NCI-H1417 (cell line): ENCODE results near the gene TOLLIP.
"Not testable (repeated sequence)": the region's sequence is repeated elsewhere in the genome, so short reads cannot be mapped to it uniquely, and the experiment has no call there.

Experiments used
- DNase-seq, 3 experiments: peaks; one replicate each; lab custom pipeline; 2025; lab: John Stamatoyannopoulos, UW

Gene TOLLIP

DNA sequence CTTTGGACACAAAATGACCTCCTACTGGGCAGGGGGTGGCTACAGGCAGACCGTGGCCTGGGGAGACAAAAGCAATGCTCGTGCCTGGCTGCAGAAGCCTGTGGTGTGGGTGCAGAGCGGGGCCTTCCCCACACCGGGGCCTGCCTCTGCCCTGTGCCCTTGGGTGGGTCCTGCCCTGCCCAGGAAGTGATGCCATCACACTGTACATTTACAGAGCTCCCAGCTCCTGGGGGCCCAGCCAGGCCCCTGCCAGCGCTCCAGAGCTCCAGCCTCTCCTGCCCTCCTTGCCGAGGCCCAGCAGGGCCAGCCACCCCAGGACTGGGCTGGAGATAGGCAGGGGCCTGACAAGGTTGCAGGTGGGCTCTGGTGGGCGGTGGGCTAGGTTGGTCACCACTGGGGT lies 46.4 kb downstream of the TOLLIP start:
- DNase-seq = no peak

DNA sequence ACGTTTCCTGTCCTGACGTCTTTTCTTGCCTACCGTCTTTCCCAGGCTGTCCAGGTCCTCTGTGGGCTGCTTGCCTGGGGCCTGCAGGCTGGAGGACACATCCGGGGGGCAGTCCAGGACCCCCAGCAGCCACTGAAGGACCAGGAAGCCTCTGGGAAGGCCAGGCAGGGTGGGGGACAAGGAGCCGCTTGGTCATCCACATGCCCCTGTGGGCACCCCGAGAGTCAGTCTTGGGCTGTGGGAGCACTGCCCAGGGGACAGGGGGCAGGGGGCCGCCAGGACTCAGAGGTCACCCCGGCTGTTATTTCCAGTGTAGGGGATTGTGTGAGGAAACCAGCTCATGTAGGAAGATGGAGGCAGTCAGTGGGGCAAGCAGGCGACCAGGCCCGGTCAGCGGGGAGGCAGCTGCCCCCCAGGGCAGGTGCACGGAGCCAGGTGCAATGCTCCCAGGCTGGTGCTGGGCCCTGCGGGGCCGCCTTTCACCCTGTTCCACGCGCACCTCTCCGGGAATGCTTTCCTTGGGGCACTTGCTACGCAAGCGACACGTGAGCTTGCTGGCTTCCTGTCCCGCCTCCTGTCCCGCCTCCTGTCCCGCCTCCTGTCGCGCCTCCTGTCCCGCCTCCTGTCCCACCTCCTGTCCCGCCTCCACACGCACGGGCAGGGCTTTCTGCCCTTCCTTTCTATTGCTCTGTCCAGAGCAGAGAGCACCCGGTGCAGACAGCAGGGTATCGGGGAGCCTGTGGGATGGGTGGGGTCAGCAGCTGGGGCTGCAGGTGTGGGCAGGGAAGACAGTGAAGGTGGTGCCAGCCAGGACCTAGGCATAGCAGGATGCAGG lies 47.0 kb downstream of the TOLLIP start:
- DNase-seq = peak; percentile 62 to 85 (median 83)

DNA sequence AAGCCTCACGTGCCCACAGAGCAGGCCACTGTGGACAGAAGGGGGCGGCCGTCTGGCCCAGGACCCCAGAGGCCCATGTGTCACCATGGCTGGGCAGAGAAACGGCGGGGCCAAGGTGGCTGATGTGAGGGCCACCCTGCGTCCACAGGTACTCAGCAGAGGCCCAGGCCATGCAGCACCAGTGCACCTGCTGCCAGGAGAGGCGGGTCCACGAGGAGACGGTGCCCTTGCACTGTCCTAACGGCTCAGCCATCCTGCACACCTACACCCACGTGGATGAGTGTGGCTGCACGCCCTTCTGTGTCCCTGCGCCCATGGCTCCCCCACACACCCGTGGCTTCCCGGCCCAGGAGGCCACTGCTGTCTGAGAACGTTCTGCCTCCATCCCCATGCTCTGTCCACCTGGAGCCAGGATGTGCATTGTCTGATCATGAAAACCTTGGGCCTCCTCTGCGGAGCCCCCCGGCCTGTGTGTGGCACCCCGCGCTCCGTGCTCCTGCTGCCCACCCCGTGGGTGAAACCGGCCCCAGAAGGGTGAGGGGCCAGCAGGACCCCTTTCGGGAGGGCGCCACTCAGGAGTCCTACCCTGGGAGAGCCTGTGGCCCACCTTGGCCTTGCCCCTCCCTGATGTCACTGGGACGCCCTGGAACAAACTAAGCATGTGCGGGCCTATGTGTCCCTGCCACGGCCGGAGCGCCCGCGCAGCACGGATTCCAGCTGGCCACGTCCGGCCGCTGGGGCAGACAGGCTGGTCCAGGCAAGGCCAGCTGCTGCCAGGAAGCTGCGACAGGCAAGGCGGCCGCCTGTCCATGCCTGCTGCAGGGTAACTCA lies 48.0 kb downstream of the TOLLIP start:
- no peak for DNase-seq

DNA sequence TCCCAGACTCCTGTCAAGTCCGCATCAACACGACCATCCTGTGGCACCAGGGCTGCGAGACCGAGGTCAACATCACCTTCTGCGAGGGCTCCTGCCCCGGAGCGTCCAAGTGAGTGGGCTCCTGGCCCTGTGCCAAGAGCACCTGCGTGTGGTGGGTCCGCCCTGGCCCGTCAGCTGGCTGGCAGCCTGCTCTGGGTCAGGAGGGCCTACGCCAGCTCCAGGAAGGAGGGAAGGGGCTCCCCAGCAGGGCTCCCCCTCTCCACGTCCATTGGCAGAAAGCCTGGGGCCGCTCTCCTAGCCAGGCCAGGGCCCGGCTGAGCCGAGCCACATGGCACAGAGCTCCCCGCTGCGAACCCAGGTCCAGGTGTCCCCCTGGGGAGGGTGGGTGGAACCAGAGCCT lies 48.8 kb downstream of the TOLLIP start:
- no peak for DNase-seq

DNA sequence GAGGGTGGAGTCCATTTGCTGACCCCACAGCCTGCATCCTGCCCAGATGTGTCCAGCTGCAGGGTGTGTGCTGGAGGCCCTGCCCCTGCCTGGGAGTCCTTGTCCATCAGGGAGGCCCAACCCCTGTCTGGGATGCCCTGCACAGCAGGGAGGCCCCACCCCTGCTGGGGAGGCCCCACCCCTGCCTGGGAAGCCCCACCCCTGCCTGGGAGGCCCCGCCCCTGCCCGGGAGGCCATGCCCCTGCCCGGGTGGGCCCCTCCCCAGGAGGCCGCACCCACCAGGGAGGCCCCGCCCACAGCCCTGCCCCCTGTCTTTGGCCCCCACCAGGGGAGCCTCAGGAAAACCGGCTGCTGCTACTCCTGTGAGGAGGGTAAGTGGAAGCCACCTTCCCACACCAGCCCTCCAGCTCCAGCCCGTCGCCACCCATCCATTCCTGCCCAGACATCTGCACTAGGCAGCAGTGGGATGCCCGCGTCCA lies 49.4 kb downstream of the TOLLIP start:
- DNase-seq = no peak

DNA sequence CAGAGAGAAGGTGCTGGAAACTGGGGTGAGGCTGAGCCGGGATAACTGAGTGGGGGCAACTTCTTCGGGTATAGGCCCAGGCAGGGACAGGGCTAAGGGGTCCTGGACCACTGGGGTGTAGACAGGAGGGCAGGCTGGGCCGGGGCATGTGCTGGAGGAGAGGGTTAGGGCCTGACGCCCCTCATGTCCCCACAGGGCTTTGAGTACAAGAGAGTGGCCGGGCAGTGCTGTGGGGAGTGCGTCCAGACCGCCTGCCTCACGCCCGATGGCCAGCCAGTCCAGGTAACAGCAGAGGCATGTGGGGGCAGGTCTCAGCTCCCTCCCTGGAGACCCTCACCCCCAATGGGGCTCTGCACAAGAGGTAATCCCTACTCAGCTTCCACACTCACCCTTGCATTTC lies 49.9 kb downstream of the TOLLIP start:
- DNase-seq = no peak

DNA sequence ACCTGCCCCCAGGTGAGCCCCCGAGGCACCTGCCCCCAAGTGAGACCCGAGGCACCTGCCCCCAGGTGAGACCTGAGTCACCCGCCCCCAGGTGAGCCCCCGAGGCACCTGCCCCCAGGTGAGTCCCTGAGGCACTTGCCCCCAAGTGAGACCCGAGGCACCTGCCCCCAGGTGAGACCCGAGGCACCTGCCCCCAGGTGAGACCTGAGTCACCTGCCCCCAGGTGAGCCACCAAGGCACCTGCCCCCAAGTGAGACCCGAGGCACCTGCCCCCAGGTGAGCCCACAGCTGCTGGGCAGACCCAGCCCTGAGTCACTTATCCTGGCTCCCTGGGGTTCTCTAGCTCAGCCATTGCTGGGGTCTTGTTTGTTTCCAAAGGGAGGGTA lies 50.4 kb downstream of the TOLLIP start:
- DNase-seq = no peak

DNA sequence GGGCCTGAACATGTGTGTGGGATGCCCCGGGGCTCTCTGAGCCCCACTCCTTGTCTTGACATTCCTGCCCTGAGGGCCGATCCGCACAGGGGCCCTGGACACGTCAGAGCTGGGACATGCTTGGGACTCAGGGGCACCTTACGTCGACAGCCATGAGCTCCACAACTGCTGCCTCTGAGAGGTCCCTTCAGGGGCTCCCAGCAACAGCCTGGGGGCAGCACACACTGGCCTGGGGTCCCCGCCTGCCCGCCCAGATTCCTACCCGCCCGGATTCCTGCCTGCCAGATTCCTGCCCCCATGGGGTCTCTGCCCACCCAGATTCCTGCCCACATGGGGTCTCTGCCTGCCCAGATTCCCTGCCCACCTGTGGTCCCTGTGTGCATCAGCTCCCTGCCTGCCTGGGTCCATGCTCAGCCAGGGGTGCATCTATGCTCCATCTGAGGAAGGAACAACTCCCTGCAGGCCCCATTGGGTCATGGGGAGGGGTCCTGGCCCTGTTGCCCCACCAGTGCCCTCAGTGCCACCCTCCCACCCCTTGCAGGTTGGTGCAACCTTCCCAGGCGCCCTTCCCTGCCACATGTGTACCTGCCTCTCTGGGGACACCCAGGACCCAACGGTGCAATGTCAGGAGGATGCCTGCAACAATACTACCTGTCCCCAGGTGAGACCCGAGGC lies 50.9 kb downstream of the TOLLIP start:
- DNase-seq = no peak

DNA sequence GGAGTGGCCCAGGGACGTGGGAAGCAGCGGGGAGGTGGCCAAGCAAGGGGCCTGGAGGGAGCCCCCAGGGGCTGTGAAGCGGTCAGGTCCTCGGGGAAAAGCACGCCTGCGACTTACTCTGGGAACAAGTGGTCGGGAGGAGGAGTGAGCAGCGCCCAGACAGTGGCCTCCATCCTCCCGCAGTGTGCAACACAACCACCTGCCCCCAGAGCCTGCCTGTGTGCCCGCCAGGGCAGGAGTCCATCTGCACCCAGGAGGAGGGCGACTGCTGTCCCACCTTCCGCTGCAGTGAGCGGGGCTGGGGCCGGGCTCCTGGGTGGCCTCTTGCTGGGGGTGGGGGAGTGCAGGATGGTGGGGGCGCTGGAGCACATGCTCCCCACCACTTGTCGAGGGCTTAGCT lies 51.5 kb downstream of the TOLLIP start:
- no peak for DNase-seq

DNA sequence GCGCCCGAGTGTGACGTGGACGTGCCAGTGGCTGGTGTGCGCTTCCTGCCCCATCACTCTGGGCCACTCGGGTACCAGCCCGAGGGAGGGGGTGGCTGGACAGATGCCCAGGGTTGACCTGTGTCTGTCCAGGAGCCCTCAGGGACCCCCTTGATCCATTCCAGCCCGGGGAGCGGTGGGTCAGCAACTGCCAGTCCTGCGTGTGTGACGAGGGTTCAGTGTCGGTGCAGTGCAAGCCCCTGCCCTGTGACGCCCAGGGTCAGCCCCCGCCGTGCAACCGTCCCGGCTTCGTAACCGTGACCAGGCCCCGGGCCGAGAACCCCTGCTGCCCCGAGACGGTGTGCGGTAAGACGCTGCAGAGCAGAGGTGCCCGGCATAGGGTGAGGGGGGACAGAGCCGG lies 52.1 kb downstream of the TOLLIP start:
- no peak for DNase-seq

DNA sequence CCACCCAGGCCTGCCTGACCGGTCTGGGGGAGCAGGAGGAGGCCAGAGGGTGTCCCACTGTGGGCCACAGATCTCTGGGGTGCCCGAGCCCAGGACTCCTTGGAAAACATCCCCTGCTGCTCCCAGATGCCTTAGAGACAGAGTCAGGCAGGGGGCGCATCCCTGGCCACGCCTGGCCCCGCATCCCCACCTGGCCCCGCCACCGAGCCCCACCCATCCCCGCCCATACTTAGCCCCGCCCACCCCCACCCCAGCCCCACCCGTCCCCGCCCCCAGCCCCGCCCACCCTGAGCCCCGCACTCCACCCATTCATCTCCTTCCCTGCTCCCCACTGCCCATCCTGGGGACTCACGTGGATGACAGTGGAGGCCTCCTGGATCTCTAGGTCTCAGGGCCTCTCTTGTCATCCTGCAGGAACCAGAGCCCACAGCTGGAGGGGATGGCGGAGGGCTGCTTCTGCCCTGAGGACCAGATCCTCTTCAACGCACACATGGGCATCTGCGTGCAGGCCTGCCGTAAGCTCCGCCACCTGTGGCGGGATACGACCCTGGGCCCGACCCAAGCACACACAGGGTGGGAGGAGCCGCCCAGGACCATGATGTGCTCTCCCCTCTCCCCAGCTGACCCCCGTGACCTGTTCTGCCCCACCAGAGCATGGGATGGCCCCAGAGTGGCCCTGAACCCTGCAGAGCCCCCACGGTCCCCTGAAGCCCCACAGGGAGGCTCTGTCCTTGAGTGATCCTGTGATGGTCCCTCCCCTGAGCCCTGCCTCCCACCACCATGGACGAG lies 53.0 kb downstream of the TOLLIP start:
- no peak for DNase-seq

DNA sequence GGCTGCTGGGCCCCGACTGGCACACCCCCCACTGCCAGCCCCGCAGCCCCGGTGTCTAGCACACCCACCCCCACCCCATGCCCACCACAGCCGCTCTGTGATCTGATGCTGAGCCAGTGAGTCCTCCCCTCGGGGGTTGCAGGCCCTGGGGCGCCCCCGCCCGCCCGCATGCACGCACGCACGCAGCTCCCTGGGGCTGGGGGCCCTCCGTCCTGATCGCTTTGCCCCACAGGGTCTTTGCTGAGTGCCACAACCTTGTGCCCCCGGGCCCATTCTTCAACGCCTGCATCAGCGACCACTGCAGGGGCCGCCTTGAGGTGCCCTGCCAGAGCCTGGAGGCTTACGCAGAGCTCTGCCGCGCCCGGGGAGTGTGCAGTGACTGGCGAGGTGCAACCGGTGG lies 54.3 kb downstream of the TOLLIP start:
- no peak for DNase-seq

DNA sequence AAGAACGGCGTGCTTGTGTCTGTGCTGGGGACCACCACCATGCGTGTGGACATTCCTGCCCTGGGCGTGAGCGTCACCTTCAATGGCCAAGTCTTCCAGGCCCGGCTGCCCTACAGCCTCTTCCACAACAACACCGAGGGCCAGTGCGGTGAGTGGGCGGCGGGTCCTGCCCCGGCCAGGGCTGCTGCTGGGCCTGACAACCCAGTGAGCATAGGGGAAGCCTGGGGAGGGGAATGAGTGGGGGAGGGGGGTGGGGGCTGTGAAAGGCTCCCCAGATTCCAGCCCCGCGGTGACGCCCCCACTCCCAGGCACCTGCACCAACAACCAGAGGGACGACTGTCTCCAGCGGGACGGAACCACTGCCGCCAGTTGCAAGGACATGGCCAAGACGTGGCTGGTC lies 54.7 kb downstream of the TOLLIP start:
- no peak for DNase-seq

DNA sequence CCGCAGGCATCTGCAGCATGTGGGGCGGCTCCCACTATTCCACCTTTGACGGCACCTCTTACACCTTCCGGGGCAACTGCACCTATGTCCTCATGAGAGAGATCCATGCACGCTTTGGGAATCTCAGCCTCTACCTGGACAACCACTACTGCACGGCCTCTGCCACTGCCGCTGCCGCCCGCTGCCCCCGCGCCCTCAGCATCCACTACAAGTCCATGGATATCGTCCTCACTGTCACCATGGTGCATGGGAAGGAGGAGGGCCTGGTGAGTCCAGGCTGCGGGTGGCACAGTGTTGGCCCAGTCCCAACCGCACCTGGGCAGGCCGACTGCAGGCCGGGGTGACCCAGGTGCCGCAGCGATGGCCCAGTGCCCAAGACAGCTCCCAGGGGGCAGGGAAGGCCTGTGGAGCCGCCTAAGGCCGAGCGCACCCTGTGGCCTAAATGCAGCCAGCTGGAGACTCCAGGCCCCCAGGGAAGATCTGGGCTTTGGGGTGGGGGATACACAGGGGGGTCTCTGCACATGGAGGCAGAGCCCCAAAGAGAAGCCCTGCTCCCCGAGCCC lies 55.3 kb downstream of the TOLLIP start:
- DNase-seq = no peak

DNA sequence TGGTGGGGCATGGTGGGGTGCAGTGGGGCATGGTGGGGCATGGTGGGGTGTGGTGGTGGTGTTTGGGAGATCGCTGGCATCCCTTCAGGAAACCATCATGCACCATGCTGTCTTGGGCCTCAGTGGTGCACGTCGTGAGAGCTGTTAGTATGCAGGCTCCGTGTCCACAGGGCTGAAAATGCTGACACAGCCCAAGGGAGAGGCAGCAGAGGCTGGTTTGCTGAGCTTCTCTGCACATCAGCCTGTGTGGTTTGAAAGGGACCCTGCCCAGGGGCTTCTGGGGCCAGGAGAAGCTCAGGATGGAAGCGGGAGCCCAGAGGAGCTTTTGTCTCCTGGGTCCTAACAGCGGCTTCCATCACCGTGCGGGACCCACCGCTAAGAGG lies 56.3 kb downstream of the TOLLIP start:
- DNase-seq = no peak

DNA sequence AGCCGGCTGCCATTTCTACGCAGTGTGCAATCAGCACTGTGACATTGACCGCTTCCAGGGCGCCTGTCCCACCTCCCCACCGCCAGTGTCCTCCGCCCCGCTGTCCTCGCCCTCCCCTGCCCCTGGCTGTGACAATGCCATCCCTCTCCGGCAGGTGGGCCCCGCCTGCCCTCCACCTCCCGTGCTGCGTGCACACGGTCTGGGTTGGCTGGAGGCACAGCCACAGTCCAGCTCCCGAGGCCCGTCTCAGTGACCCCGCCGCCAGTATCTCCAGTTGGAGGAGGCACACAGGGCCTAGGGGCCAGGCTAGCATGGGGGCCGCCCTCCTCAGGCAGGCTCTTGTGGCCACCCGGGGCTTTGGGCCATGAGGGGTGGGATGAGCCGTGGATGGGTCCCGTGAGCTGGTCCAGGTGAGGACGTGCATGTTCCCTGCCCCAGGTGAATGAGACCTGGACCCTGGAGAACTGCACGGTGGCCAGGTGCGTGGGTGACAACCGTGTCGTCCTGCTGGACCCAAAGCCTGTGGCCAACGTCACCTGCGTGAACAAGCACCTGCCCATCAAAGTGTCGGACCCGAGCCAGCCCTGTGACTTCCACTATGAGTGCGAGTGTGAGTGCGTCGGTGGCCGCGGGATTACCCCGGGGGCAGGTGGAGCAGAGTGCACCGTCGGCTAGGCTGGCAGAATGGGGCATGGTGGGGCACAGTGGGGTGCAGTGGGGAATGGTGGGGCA lies 56.9 kb downstream of the TOLLIP start:
- no peak for DNase-seq

DNA sequence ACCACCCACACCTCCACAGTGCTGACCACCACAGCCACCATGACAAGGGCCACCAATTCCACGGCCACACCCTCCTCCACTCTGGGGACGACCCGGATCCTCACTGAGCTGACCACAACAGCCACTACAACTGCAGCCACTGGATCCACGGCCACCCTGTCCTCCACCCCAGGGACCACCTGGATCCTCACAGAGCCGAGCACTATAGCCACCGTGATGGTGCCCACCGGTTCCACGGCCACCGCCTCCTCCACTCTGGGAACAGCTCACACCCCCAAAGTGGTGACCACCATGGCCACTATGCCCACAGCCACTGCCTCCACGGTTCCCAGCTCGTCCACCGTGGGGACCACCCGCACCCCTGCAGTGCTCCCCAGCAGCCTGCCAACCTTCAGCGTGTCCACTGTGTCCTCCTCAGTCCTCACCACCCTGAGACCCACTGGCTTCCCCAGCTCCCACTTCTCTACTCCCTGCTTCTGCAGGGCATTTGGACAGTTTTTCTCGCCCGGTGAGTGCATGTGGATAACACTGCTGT lies 58.1 kb downstream of the TOLLIP start:
- DNase-seq = no peak

DNA sequence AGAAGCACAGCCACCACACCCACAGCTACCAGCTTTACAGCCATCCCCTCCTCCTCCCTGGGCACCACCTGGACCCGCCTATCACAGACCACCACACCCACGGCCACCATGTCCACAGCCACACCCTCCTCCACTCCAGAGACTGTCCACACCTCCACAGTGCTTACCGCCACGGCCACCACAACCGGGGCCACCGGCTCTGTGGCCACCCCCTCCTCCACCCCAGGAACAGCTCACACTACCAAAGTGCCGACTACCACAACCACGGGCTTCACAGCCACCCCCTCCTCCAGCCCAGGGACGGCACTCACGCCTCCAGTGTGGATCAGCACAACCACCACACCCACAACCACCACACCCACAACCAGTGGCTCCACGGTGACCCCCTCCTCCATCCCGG lies 59.0 kb downstream of the TOLLIP start:
- DNase-seq = not testable (repeated sequence)

DNA sequence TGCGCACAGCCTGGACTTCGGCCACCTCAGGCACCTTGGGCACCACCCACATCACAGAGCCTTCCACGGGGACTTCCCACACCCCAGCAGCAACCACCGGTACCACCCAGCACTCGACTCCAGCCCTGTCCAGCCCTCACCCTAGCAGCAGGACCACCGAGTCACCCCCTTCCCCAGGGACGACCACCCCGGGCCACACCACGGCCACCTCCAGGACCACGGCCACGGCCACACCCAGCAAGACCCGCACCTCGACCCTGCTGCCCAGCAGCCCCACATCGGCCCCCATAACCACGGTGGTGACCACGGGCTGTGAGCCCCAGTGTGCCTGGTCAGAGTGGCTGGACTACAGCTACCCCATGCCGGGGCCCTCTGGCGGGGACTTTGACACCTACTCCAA lies 60.5 kb downstream of the TOLLIP start:
- not testable (repeated sequence) for DNase-seq

DNA sequence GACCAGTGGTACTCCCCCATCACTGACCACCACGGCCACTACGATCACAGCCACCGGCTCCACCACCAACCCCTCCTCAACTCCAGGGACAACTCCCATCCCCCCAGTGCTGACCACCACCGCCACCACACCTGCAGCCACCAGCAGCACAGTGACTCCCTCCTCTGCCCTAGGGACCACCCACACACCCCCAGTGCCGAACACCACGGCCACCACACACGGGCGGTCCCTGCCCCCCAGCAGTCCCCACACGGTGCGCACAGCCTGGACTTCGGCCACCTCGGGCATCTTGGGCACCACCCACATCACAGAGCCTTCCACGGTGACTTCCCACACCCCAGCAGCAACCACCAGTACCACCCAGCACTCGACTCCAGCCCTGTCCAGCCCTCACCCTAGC lies 62.4 kb downstream of the TOLLIP start:
- DNase-seq = not testable (repeated sequence)

DNA sequence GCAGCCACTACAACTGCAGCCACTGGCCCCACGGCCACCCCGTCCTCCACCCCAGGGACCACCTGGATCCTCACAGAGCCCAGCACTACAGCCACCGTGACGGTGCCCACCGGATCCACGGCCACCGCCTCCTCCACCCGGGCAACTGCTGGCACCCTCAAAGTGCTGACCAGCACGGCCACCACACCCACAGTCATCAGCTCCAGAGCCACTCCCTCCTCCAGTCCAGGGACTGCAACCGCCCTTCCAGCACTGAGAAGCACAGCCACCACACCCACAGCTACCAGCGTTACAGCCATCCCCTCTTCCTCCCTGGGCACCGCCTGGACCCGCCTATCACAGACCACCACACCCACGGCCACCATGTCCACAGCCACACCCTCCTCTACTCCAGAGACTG lies 63.1 kb downstream of the TOLLIP start:
- DNase-seq = not testable (repeated sequence)
